Stimulated activated CD4-positive, alpha-beta T cell treated with anti-CD3 and anti-CD28 coated beads, TNF-alpha, amount 100 ng/mL, for 24 hours (primary cell): ENCODE measurements around the gene ARHGAP11A.

Experiments
- DNase-seq, 3 experiments: peaks; one replicate each; pipeline ENCODE4 v3.0.0-alpha.2; 2020; ENCODE audit warnings: low read depth in 3 of 3

The ARHGAP11A gene

GRCh38 chr15:32656091-32656490, 40.8 kb downstream of the ARHGAP11A start:
- no peak for DNase-seq

- no peak for DNase-seq
Measured at GRCh38 chr15:32656496-32656895, 41.2 kb downstream of the ARHGAP11A start.

DNA sequence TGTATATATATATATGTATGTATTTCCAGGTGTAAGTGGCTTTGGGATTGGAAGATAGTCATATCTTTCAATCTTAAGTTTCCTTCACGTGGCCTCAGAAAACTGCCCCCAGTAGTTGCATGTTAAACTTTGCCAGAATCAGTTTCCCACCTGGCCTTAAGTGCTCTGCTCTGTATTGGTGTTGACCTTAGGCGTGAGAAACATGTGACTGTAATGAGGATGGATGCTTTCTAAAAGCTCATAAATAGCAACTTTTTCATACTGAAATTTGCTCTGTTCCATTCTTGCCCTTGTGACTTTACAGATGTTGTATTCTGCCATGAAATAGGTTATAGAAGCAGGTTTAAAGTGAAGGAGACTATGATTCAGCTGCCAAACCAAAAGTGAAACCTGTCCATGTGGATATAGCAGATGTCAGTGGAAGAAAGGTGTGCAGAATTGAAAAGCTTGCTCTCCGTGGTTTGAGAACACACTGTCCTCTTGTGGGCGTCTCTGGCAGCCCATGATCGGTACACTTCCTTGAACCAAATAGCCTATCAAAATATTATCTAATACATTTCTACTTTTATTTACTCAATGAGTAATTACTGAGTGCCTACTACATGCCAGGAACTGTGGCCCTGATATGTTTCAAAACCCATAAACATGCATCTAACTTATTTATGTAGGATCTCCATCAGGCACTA, 42.0 kb downstream of the ARHGAP11A start:
- DNase-seq: no peak

DNA sequence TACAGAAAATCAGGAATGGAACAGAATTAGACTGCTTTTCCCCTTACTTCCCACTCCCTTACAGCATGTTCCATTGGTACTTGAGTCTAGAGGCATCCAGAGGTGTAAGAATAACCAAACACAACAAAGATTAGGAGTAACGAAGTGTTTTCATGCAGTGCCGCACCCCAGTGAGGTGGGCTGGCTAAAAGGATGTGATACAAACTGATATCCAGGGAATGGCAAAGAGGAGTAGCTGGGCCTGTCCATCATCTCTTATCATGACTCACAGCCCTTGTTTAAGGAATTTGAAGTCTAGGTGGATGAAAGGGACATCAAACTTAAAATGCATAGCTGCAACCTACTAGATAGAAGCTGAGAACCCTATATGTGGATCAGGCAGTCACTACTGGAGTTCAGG, 42.6 kb downstream of the ARHGAP11A start:
- DNase-seq: no peak

GRCh38 chr15:32659340-32660155, 44.2 kb downstream of the ARHGAP11A start:
- DNase-seq: no peak

DNA sequence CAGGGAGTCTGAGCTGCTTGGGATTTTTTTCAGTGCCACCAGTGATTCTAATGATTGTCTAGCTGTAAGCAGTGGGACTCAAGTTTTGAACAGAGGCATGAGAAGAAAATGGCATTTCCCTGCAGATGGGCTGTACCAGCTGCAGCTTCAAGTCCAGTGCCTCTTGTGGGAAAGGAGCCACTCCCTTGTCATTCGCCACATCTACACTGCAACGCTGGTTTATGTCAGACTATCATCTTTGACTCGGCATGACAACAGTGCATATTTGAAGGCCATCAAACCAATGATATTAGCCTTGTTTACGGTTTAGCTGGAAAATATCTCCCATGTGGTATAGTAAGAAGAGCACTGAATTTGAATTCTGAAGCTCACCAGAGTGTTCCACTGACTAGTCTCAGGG, 48.4 kb downstream of the ARHGAP11A start:
- no peak for DNase-seq

DNA sequence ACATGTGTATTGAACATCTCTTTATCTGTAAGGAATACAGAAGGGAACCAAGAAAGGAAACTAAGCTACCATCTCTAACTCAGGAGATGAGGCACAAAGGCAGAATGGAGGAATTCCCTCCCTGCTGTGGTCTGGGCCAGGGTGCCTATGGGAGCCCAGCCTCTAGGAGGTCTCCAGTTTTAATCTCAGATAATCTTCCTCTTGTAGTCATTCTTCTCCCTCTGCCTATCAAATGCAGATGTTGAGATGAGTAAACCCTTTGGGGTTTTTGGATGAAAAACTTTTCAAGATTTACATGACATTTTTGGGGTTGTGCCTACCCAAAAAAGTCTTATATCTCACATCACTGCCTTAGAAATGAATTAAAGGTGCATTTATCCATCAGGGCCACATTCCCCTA, 49.5 kb downstream of the ARHGAP11A start:
- DNase-seq: no peak

- DNase-seq: no peak
Measured at GRCh38 chr15:32667321-32667720, 52.0 kb downstream of the ARHGAP11A start.

DNA sequence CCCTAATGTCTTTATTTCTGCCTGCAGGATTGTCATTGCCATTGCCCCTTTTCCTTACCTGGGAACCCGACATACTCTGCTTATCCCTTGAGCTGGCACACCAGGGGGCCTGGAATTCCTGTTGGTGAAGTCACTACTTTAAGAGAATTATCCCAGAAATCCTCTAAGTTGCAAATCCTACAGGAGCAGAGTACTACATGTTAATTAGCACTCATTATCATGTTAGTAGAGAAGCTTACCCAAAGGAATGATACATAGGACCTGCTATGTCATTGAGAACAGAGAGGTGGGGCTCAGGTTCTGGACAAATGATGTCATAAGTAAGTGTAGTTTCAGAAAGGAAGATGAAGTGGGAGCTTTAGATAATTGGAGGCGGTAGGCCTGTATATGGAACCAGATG, 53.6 kb downstream of the ARHGAP11A start:
- no peak for DNase-seq

- no peak for DNase-seq
Measured at GRCh38 chr15:32669896-32670611, 54.8 kb downstream of the ARHGAP11A start.

- DNase-seq: no peak
Measured at GRCh38 chr15:32670623-32671022, 55.3 kb downstream of the ARHGAP11A start.

GRCh38 chr15:32671339-32672325, 56.3 kb downstream of the ARHGAP11A start:
- no peak for DNase-seq

DNA sequence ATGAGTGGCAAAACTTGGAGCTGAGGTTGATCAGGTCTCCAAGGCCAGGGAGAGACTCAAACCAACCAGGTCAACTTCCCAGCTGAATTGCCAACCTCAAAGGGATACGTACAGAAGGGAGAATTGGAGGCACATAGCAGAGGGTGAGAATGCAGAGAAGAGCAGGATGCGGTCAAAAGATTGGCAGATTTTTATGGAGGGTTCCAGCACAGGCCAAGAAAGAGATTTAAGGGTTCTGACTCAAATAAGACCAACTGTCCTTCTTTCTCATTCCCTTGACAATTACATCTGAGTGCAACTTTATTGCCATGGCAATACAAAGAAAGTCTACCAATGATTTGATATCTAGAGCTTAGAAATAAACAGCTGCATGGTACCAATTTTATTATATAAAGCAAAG, 59.4 kb downstream of the ARHGAP11A start:
- no peak for DNase-seq

DNA sequence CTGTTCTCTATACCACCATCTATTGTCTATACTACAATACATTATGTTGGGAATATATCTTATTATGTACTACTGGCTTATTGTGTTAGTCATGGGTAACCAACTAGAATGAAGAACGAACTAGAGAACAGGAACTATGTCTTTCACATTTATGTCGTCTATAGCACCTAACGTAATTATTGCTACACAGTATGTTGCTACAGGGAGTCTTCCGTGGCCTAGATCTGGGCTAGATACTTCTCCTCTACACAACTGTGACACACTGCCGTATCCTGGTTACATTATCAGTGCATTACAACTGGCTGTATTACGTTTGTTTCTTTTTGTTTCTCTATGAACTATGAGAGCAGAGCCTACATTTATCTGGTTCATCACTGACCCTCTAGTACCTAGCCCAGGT, 60.2 kb downstream of the ARHGAP11A start:
- DNase-seq: no peak

- no peak for DNase-seq
Measured at GRCh38 chr15:32676169-32676568, 60.9 kb downstream of the ARHGAP11A start.

DNA sequence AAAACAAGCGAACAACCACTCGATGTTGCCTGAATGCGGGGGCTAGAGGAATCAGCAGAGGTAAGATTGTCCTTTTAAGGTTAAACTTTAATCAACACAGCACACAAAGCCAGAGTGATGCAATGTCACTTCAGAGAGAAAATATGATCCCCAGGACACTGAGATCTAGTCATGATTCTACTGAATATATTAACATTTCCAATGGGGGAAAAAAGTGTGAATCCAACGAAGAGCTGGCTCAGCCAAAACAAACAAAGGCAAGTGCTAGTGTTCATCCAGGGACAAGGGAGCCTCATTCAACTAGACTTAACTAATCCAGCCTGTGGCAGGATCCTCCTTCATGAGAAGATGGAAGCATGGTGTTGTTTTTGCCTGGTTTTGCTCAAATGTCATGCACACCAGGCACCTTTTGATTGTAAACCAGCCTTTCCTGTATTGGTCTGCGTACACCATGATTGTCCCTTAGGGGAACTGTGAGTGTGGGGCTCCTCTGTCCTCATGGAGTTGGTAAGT, 62.0 kb downstream of the ARHGAP11A start:
- no peak for DNase-seq

- DNase-seq: no peak
Measured at GRCh38 chr15:32679298-32679690, 64.0 kb downstream of the ARHGAP11A start.

DNA sequence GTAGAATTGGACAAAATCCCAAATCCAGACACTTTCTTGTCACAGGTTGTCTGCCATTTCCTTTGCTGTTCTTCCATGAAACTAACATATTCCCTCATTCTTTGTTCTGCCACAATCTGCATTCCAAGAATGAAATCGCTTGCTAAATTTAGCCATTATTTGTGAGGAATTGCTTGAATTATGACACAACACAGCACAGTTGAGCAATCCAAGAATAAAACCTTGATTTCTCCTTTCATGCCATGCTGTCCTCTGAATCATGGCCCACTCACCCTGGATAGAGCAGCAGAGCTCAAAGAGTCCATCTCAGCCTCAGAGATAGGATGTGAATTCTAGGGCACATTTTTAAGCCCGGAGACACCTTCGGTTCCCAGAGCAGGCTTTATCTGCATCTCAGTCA, 67.3 kb downstream of the ARHGAP11A start:
- DNase-seq: no peak

DNA sequence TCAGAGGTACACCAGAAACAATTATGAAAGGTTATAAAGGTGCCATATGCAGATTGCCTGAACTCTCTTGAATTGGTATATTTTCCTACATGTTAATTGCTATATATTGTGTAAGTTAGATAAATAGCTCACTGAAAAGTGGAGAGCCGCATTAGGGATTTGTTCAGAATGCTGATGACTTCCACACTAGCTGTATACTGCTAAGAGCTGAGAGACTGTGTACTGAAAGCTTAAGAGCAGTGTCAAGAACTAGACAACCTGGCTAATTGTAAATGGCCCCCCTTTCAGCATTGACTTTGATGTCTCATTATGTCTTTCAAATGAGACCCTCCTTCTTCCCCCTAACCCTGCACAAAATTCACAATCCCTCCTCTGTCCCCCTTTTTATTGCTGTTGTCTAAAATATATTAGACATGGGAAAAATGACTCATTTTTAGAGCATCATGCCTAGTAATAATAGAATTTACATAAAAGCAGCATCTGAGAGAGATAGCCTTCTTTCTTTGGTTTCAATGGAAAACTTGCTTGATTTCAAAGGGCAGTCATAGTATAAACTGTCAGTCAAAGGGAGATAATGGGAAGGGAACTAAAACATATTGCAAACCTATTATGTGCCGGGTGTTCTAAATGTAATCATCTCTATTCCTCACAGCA, 67.8 kb downstream of the ARHGAP11A start:
- DNase-seq: no peak

DNA sequence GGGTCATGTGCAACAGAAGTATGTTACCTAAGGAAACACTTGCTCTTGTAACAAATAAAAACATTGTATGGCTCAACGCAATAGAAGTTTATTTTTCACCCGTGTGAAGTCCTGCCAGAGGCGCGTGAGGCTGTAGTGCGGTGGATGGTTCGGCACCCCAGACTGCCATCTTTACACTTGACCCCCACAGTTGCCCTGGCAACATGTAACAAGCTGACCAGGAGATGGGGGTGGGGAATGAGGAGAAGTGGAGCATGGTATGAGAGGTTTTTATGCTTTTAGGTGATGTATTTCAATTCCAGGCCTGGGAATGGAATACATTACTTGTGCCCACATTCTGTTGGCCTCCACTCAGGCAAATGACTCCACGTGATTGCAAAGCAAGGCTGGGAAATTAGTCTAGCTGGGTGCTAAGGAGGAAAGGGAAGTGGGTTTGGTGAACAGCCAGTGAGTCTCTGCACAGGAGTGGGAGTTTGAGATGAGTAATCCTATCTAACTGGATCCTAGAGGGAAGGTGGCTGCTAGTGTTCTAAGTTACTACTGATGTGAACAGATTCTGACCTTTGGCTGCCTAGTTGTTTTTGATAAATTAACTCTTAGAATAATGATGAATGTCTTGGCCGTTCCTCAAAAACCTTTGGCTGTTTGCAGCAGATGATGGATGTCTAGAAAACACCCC, 68.7 kb downstream of the ARHGAP11A start:
- no peak for DNase-seq
